Measurements from ENCODE around the gene SPATA25.
"Not testable (repeated sequence)": the region's sequence is repeated elsewhere in the genome, so short reads cannot be mapped to it uniquely, and the experiment has no call there.

Gene SPATA25

DNA sequence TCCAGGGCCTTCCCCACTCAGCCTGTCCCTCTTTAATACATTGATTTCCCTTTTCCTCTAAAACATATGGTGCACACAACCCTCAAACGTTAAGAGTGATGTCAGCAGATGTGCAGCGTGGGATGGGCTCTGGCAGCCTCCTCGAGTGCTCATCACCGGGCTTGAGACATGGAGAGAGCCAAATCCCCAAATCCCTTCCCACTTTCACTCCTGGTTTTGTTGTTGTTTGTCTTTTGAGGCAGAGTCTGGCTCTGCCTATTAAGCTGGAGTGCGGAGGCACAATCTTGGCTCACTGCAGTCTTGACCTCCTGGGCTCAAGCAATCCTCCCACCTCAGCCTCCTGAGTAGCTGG lies 30.3 kb upstream of the SPATA25 start:
- peak in 11 of 56 donors; percentile 9 to 46 (median 17) for DNase-seq

DNA sequence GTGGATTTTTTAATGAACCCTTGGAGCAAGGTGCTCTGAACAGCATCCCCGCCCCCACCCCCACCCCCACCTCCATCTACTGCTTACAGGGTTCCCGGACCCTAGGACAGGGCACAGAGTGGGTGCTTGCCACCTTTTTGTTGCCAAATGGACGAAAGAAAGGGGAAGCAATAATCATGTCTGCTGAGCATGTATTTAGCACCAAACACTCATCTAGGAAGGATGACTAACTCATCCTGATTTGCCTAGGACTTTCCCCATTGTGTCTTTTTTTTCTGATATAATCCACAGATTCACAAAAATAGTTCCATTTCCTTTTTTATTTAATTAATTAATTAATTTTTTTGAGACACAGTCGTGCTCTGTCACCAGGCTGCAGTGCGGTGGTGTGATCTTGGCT lies 25.7 kb upstream of the SPATA25 start:
- DNase-seq = no peak

- DNase-seq = no peak
Measured at GRCh38 chr20:45912344-45912682, 24.9 kb upstream of the SPATA25 start.

- DNase-seq = peak in 50 of 56 donors; percentile 9 to 84 (median 58)
Measured at GRCh38 chr20:45911486-45912343, 24.3 kb upstream of the SPATA25 start, which contains the start of gene PLTP. TSS of gene PLTP (minus strand) at chr20:45912155. CDS start at chr20:45911452, 703 bp downstream.

- peak in 53 of 56 donors; percentile 10 to 93 (median 77) for DNase-seq
Measured at GRCh38 chr20:45910670-45911485, 23.5 kb upstream of the SPATA25 start.

DNA sequence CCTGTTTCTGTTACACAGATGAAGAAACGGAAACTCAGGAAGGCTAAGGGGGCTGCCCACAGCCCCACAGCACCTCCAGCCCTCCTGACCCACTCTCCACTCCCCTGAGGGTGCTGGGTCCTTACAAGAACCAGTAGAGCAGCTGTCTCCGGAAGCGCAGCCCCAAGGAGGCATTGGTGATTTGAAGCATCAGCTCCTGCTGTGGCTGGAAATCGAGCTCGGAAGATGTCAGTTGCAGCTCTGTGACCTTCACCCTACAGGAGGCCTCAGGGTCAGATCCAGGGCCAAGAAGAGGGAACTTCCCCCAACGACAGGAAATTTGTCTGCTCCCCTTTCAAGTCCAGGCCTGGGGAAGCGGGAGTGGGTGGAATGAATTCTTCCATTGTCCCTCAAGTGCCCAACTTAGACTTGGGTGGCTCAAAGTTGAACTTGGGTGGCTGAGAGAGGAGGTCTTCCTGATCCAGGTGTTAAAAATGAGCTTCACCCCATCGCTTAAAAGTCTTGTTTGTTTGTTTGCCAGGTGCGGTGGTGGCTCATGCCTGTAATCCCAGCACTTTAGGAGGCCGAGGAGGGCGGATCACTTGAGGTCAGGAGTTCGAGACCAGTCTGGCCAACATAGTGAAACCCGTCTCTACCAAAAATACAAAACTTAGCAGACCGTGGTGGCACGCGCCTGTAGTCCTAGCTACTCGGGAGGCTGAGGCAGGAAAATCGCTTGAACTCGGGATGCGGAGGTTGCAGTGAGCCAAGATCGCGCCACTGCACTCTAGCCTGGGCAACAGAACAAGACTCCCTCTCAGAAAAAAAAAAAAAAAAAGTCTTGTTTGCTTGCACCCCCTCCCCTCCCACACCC lies 22.6 kb upstream of the SPATA25 start:
- DNase-seq = no peak

DNA sequence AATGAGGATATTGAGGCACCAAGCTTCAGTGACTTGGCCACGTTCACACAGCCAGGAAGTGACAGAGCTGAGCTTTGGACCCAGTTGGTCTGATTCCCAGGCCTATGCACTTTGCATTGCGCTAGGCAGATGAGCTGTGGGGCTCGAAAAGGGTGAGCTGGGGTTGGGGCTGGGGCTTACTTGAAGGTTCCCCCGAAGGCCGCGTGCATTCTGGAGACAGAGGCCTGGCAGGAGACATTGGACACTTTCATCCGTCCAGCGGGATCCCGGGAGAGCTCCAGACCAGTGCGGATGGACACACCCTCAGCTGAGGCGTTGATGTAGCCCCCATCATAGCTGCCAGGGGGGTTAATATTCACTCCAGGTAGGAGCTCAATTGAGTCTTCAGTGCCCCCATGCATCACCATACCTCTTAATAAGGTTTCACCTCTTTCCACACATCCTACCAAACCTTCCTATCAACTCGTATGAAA lies 21.9 kb upstream of the SPATA25 start:
- DNase-seq = no peak

DNA sequence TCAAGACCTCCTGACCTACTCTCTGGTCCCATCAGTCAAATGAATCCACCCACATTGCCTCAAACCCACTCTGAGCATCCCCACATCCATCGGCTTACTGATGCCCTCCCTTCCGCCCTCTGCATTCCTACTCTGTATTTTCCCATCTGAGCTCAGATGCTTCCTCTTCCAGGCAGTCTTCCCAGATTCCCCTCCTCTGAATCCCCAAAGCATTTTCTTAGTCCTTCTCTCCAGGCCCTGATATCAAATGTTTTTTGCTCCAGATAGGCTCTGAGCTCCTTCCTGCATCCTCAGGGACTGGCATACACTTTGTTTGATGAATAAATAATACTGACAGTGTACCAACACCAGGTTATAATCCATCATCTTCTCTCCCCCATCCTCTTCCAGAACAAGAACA lies 20.7 kb upstream of the SPATA25 start:
- no peak for DNase-seq

GRCh38 chr20:45907219-45907948 lies 20.0 kb upstream of the SPATA25 start:
- DNase-seq = no peak

- DNase-seq = no peak
Measured at GRCh38 chr20:45905505-45906079, 18.2 kb upstream of the SPATA25 start.

- DNase-seq = no peak
Measured at GRCh38 chr20:45904583-45905504, 17.4 kb upstream of the SPATA25 start.

- no peak for DNase-seq
Measured at GRCh38 chr20:45902199-45902701, 14.8 kb upstream of the SPATA25 start.

GRCh38 chr20:45901332-45901731 lies 13.9 kb upstream of the SPATA25 start:
- not testable (repeated sequence) for DNase-seq

GRCh38 chr20:45899046-45899835 lies 11.8 kb upstream of the SPATA25 start:
- no peak for DNase-seq

DNA sequence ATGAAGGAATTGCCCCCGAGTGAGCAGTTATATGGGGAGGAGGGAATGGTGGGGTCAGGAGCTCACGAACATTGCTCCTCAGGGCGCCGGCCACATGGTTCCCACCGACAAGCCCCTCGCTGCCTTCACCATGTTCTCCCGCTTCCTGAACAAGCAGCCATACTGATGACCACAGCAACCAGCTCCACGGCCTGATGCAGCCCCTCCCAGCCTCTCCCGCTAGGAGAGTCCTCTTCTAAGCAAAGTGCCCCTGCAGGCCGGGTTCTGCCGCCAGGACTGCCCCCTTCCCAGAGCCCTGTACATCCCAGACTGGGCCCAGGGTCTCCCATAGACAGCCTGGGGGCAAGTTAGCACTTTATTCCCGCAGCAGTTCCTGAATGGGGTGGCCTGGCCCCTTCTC lies 10.9 kb upstream of the SPATA25 start:
- no peak for DNase-seq

DNA sequence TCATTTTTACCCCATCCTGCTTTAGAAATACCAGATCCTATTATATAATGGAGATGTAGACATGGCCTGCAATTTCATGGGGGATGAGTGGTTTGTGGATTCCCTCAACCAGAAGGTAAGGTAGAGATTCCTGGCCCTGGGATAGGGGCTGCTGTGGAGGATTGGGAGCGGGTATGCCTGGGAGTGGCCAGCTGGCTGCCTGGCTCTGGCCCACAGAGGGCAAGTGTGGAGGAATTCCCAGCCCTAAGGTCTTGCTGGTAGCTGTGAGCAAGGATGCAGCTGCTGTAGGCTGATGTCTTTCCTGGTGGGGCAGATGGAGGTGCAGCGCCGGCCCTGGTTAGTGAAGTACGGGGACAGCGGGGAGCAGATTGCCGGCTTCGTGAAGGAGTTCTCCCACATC lies 10.3 kb upstream of the SPATA25 start:
- no peak for DNase-seq

DNA sequence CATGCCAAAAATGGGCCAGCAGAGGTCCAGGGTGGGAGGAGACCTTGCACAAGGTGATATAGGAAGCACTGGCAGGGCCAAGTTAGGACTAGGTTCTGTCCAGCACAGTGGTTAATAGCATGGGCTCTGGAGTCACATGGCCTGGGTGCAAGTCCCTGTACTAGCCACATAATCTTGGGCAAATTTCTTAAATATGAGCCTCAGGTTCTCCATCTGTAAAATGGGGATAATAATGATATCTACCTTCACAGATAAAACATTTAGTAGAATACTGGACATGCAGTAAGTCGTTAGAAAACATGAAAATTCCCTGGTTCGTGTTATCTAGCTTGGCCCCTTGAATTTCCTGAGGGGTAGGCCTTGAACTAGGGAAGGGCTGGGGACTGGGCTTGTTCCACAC lies 9.9 kb upstream of the SPATA25 start:
- DNase-seq = no peak

DNA sequence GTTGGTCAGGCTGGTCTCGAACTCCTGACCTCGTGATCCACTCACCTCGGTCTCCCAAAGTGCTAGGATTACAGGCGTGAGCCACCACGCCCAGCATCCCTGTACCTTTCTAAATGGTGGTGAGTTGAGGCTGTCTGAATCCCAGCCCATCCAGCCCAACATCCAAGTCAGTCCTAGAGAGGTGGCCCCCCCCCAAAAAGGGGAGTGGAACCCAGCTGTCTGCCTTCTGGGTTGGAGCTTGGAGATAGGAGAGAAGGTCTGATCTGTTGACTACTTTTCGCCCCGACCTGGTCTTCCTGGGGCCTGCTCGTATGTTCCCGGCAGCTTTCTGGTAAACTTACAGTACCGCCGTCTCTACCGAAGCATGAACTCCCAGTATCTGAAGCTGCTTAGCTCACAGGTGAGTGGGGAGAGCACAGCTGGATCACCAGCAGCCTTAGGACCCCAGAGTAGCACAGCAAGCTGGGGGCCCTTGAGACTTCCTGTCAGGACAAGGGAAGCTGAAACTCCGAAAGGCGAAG lies 9.3 kb upstream of the SPATA25 start:
- no peak for DNase-seq
